Measurements from ENCODE around the gene TMEM82. TPM values are rescaled to one million over a fixed set of nuclear protein-coding genes. Genes with fewer than 3 reads are reported as not detected.

The TMEM82 gene
- total and polyA plus RNA-seq, 9 of the 15 experiments (the other 6 are each of a cell fraction or from before 2014, with no cell fraction given): not detected

- ATAC-seq (no peak), DNase-seq (ENCODE audit: extremely low read depth in 1 of 4, low spot score in 3 of 4) (peak in 1 of 4 experiments; percentile 10), FAIRE-seq (no peak)
- H3K4me1 ChIP-seq (replicated peaks in 1 of 2; ENCODE audit: control insufficient read depth in 2 of 2, insufficient read depth in 2 of 2, low read length in 2 of 2): peaks cover 50 to 57% of the 10 kb centered on the region in 2 experiments
- no peak overlapping the region for H3K4me3 ChIP-seq
- ChIA-PET POLR2A (interaction anchor here (0.6 to 2.6 kb wide), 10 partner anchors 10 to 203 kb away, joined by 3 to 23 read pairs (median 6); partner anchors contain the start of gene SPEN), CTCF (ENCODE audit: low intra/inter-chr PET ratio) (no interaction called here)
- no peaks in the 10 kb centered on the region for H3K36me3 ChIP-seq (ENCODE audit: control insufficient read depth, insufficient read depth, low read length)
- H4K20me1 ChIP-seq (replicated peaks; ENCODE audit: control insufficient read depth, insufficient read depth, low read length): no peaks in the 10 kb centered on the region
- in situ Hi-C loops (cut with MboI): no loop called here
- 47% methylated on average over 2 of the region's 2 CpGs for WGBS (ENCODE audit: insufficient coverage, low coverage, missing lambda C conversion rate)
- H2AFZ ChIP-seq (ENCODE audit: low read depth, low read length): peak overlapping the region; percentile 52; the same call in 1 of the 2 replicates
- H3K9me1 ChIP-seq (ENCODE audit: control insufficient read depth, insufficient read depth, low read length): peaks cover 4% of the 10 kb centered on the region
- intact Hi-C loops (cut with micrococcal nuclease): loop anchor here (5.0 kb wide), 1 partner anchor 261 kb away; no protein-coding TSS in a partner anchor
- H3K27me3 ChIP-seq (ENCODE audit: control insufficient read depth in 2 of 2, insufficient read depth in 2 of 2, low read length in 2 of 2): no peaks in the 10 kb centered on the region
- TF ChIP-seq SRSF1 (IDR thresholded peaks at IDR 0.05; ENCODE audit: low read depth, low read length) (no peak), EP300 (IDR thresholded peaks at IDR 0.05; ENCODE audit: low read length) (no peak), ATF7 (IDR thresholded peaks at IDR 0.05) (no peak), GTF2F1 (IDR thresholded peaks at IDR 0.05; ENCODE audit: low read depth, low read length) (no peak), NCOA6 (IDR thresholded peaks at IDR 0.05) (no peak), EHMT2 (IDR thresholded peaks at IDR 0.05) (no peak), RFX5 (IDR thresholded peaks at IDR 0.05; ENCODE audit: low read depth, low read length) (no peak), MEF2A (IDR thresholded peaks at IDR 0.05; ENCODE audit: control insufficient read depth, low read depth, low read length) (no peak)
- TF ChIP-seq, protein P1, sequence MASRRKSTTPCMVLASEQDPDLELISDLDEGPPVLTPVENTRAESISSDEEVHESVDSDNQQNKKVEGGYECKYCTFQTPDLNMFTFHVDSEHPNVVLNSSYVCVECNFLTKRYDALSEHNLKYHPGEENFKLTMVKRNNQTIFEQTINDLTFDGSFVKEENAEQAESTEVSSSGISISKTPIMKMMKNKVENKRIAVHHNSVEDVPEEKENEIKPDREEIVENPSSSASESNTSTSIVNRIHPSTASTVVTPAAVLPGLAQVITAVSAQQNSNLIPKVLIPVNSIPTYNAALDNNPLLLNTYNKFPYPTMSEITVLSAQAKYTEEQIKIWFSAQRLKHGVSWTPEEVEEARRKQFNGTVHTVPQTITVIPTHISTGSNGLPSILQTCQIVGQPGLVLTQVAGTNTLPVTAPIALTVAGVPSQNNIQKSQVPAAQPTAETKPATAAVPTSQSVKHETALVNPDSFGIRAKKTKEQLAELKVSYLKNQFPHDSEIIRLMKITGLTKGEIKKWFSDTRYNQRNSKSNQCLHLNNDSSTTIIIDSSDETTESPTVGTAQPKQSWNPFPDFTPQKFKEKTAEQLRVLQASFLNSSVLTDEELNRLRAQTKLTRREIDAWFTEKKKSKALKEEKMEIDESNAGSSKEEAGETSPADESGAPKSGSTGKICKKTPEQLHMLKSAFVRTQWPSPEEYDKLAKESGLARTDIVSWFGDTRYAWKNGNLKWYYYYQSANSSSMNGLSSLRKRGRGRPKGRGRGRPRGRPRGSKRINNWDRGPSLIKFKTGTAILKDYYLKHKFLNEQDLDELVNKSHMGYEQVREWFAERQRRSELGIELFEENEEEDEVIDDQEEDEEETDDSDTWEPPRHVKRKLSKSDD (conservative IDR thresholded peaks at IDR 0.05; ENCODE audit: low read length): no peak
- TF ChIP-seq, protein P2, sequence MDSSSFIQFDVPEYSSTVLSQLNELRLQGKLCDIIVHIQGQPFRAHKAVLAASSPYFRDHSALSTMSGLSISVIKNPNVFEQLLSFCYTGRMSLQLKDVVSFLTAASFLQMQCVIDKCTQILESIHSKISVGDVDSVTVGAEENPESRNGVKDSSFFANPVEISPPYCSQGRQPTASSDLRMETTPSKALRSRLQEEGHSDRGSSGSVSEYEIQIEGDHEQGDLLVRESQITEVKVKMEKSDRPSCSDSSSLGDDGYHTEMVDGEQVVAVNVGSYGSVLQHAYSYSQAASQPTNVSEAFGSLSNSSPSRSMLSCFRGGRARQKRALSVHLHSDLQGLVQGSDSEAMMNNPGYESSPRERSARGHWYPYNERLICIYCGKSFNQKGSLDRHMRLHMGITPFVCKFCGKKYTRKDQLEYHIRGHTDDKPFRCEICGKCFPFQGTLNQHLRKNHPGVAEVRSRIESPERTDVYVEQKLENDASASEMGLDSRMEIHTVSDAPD (CRISPR knock-in tag; IDR thresholded peaks at IDR 0.05): no peak
- H3K4me2 ChIP-seq (ENCODE audit: insufficient read depth, low read length): no peak overlapping the region; the same call in 1 of the 2 replicates
- peak overlapping the region; percentile 58; the same call in 2 of the 3 replicates for H3K27ac ChIP-seq (ENCODE audit: extremely low read depth, low read depth, low read length)
- no peaks in the 10 kb centered on the region for H3K9me3 ChIP-seq (replicated peaks; ENCODE audit: control insufficient read depth, insufficient read depth, low read depth, low read length)
- H3K9ac ChIP-seq (ENCODE audit: insufficient read depth in 1 of 2, low read depth in 2 of 2, low read length in 2 of 2): peak overlapping the region in 1 of 2 experiments; percentile 4; a peak in 1 of 4 replicates
- no peaks in the 10 kb centered on the region for H3K79me2 ChIP-seq (ENCODE audit: control insufficient read depth, insufficient read depth, low read length)
- no TSS peak for BruUV-seq (replicated peaks)
These were observed 53.8 kb downstream of the TMEM82 start for GRCh38 chr1:15796086-15796462.

Other genes starting within 250 kb of the TMEM82 start
Only the 7 nearest of the 10 such genes appear.
- gene AGMAT, start 157.4 kb upstream of the TMEM82 start, total RNA-seq (2014; rRNA removed): not detected in 2 replicates
- gene AGMAT, start 157.4 kb upstream of the TMEM82 start, total RNA-seq (2014; rRNA removed; fragmentation: Illumina TruSeq; extraction: Trizol): not detected in 2 replicates
- gene AGMAT, start 157.4 kb upstream of the TMEM82 start, total RNA-seq (2015; rRNA removed; fragmentation: Illumina TruSeq; extraction: Trizol): not detected in 2 replicates
- gene AGMAT, start 157.4 kb upstream of the TMEM82 start, total RNA-seq (2021): 0.07 TPM in 1 of 2 replicates, not detected in the other
- not detected in 2 replicates for gene AGMAT, start 157.4 kb upstream of the TMEM82 start, polyA plus RNA-seq (2011; rRNA removed)
- not detected in 2 replicates for gene AGMAT, start 157.4 kb upstream of the TMEM82 start, polyA plus RNA-seq (2014; fragmentation: Illumina TruSeq; extraction: Trizol)
- gene AGMAT, start 157.4 kb upstream of the TMEM82 start, polyA plus RNA-seq (2014; fragmentation: Nextera tagmentation; extraction: Ambion mirVana): not detected
- gene AGMAT, start 157.4 kb upstream of the TMEM82 start, polyA plus RNA-seq (2014; rRNA removed): not detected in 2 replicates
- 21.2 and 31.5 TPM in 2 replicates for gene DDI2, start 125.0 kb upstream of the TMEM82 start, total RNA-seq (2014; rRNA removed)
- 29.3 and 31.8 TPM in 2 replicates for gene DDI2, start 125.0 kb upstream of the TMEM82 start, total RNA-seq (2014; rRNA removed; fragmentation: Illumina TruSeq; extraction: Trizol)
- 23.6 and 23.9 TPM in 2 replicates for gene DDI2, start 125.0 kb upstream of the TMEM82 start, total RNA-seq (2015; rRNA removed; fragmentation: Illumina TruSeq; extraction: Trizol)
- 48.4 and 50.1 TPM in 2 replicates for gene DDI2, start 125.0 kb upstream of the TMEM82 start, total RNA-seq (2021)
- 14.5 and 16.3 TPM in 2 replicates for gene DDI2, start 125.0 kb upstream of the TMEM82 start, polyA plus RNA-seq (2011; rRNA removed)
- gene DDI2, start 125.0 kb upstream of the TMEM82 start, polyA plus RNA-seq (2014; fragmentation: Illumina TruSeq; extraction: Trizol): 27.4 and 32.0 TPM in 2 replicates
- gene DDI2, start 125.0 kb upstream of the TMEM82 start, polyA plus RNA-seq (2014; fragmentation: Nextera tagmentation; extraction: Ambion mirVana): 1 to 10 TPM; 6.5 to 7.3 TPM
- 17.1 and 19.1 TPM in 2 replicates for gene DDI2, start 125.0 kb upstream of the TMEM82 start, polyA plus RNA-seq (2014; rRNA removed)
- 28.6 and 36.7 TPM in 2 replicates for gene PLEKHM2, start 58.2 kb upstream of the TMEM82 start, total RNA-seq (2014; rRNA removed)
- 7.8 and 15.6 TPM in 2 replicates for gene PLEKHM2, start 58.2 kb upstream of the TMEM82 start, total RNA-seq (2014; rRNA removed; fragmentation: Illumina TruSeq; extraction: Trizol)
- 33.2 and 34.3 TPM in 2 replicates for gene PLEKHM2, start 58.2 kb upstream of the TMEM82 start, total RNA-seq (2015; rRNA removed; fragmentation: Illumina TruSeq; extraction: Trizol)
- gene PLEKHM2, start 58.2 kb upstream of the TMEM82 start, total RNA-seq (2021): 63.7 and 65.3 TPM in 2 replicates
- gene PLEKHM2, start 58.2 kb upstream of the TMEM82 start, polyA plus RNA-seq (2011; rRNA removed): 34.9 and 54.1 TPM in 2 replicates
- gene PLEKHM2, start 58.2 kb upstream of the TMEM82 start, polyA plus RNA-seq (2014; fragmentation: Illumina TruSeq; extraction: Trizol): 35.1 and 47.8 TPM in 2 replicates
- under 1 TPM; 0.27 to 0.78 TPM for gene PLEKHM2, start 58.2 kb upstream of the TMEM82 start, polyA plus RNA-seq (2014; fragmentation: Nextera tagmentation; extraction: Ambion mirVana)
- gene PLEKHM2, start 58.2 kb upstream of the TMEM82 start, polyA plus RNA-seq (2014; rRNA removed): 41.1 and 42.7 TPM in 2 replicates
- 0.41 and 0.78 TPM in 2 replicates for gene SLC25A34, start 6.2 kb upstream of the TMEM82 start, total RNA-seq (2014; rRNA removed)
- 0.06 and 0.11 TPM in 2 replicates for gene SLC25A34, start 6.2 kb upstream of the TMEM82 start, total RNA-seq (2014; rRNA removed; fragmentation: Illumina TruSeq; extraction: Trizol)
- gene SLC25A34, start 6.2 kb upstream of the TMEM82 start, total RNA-seq (2015; rRNA removed; fragmentation: Illumina TruSeq; extraction: Trizol): 0.26 and 0.43 TPM in 2 replicates
- 0.13 and 0.16 TPM in 2 replicates for gene SLC25A34, start 6.2 kb upstream of the TMEM82 start, total RNA-seq (2021)
- gene SLC25A34, start 6.2 kb upstream of the TMEM82 start, polyA plus RNA-seq (2011; rRNA removed): 0.24 and 0.31 TPM in 2 replicates
- 0.16 and 0.21 TPM in 2 replicates for gene SLC25A34, start 6.2 kb upstream of the TMEM82 start, polyA plus RNA-seq (2014; fragmentation: Illumina TruSeq; extraction: Trizol)
- under 1 TPM; 0.01 to 0.03 TPM for gene SLC25A34, start 6.2 kb upstream of the TMEM82 start, polyA plus RNA-seq (2014; fragmentation: Nextera tagmentation; extraction: Ambion mirVana)
- 0.22 and 0.57 TPM in 2 replicates for gene SLC25A34, start 6.2 kb upstream of the TMEM82 start, polyA plus RNA-seq (2014; rRNA removed)
- 0.04 TPM in 1 of 2 replicates, not detected in the other for gene FBLIM1, start 16.3 kb downstream of the TMEM82 start, total RNA-seq (2014; rRNA removed)
- not detected in 2 replicates for gene FBLIM1, start 16.3 kb downstream of the TMEM82 start, total RNA-seq (2014; rRNA removed; fragmentation: Illumina TruSeq; extraction: Trizol)
- gene FBLIM1, start 16.3 kb downstream of the TMEM82 start, total RNA-seq (2015; rRNA removed; fragmentation: Illumina TruSeq; extraction: Trizol): not detected in 2 replicates
- 0.18 and 0.24 TPM in 2 replicates for gene FBLIM1, start 16.3 kb downstream of the TMEM82 start, total RNA-seq (2021)
- 0.14 and 0.43 TPM in 2 replicates for gene FBLIM1, start 16.3 kb downstream of the TMEM82 start, polyA plus RNA-seq (2011; rRNA removed)
- gene FBLIM1, start 16.3 kb downstream of the TMEM82 start, polyA plus RNA-seq (2014; fragmentation: Illumina TruSeq; extraction: Trizol): not detected in 2 replicates
- not detected for gene FBLIM1, start 16.3 kb downstream of the TMEM82 start, polyA plus RNA-seq (2014; fragmentation: Nextera tagmentation; extraction: Ambion mirVana)
- gene FBLIM1, start 16.3 kb downstream of the TMEM82 start, polyA plus RNA-seq (2014; rRNA removed): not detected in 2 replicates
- gene UQCRHL, start 65.2 kb downstream of the TMEM82 start, total RNA-seq (2014; rRNA removed): 40.7 and 76.9 TPM in 2 replicates
- gene UQCRHL, start 65.2 kb downstream of the TMEM82 start, total RNA-seq (2014; rRNA removed; fragmentation: Illumina TruSeq; extraction: Trizol): 41.3 and 45.7 TPM in 2 replicates
- gene UQCRHL, start 65.2 kb downstream of the TMEM82 start, total RNA-seq (2015; rRNA removed; fragmentation: Illumina TruSeq; extraction: Trizol): 19.4 and 21.8 TPM in 2 replicates
- 5.1 and 5.9 TPM in 2 replicates for gene UQCRHL, start 65.2 kb downstream of the TMEM82 start, total RNA-seq (2021)
- 26.3 and 27.6 TPM in 2 replicates for gene UQCRHL, start 65.2 kb downstream of the TMEM82 start, polyA plus RNA-seq (2011; rRNA removed)
- gene UQCRHL, start 65.2 kb downstream of the TMEM82 start, polyA plus RNA-seq (2014; fragmentation: Illumina TruSeq; extraction: Trizol): 17.6 and 18.9 TPM in 2 replicates
- gene UQCRHL, start 65.2 kb downstream of the TMEM82 start, polyA plus RNA-seq (2014; fragmentation: Nextera tagmentation; extraction: Ambion mirVana): 10 to 100 TPM; 20.4 to 25.8 TPM
- 13.2 and 27.2 TPM in 2 replicates for gene UQCRHL, start 65.2 kb downstream of the TMEM82 start, polyA plus RNA-seq (2014; rRNA removed)
- gene SPEN, start 105.2 kb downstream of the TMEM82 start, total RNA-seq (2014; rRNA removed): 27.2 and 27.8 TPM in 2 replicates
- gene SPEN, start 105.2 kb downstream of the TMEM82 start, total RNA-seq (2014; rRNA removed; fragmentation: Illumina TruSeq; extraction: Trizol): 29.9 and 36.1 TPM in 2 replicates
- 24.5 and 29.1 TPM in 2 replicates for gene SPEN, start 105.2 kb downstream of the TMEM82 start, total RNA-seq (2015; rRNA removed; fragmentation: Illumina TruSeq; extraction: Trizol)
- gene SPEN, start 105.2 kb downstream of the TMEM82 start, total RNA-seq (2021): 72.1 and 80.2 TPM in 2 replicates
- 11.9 and 16.4 TPM in 2 replicates for gene SPEN, start 105.2 kb downstream of the TMEM82 start, polyA plus RNA-seq (2011; rRNA removed)
- gene SPEN, start 105.2 kb downstream of the TMEM82 start, polyA plus RNA-seq (2014; fragmentation: Illumina TruSeq; extraction: Trizol): 87.5 and 87.6 TPM in 2 replicates
- 10 to 100 TPM in 1 of 2 experiments, 1 to 10 TPM in 1; 5.7 to 13.1 TPM for gene SPEN, start 105.2 kb downstream of the TMEM82 start, polyA plus RNA-seq (2014; fragmentation: Nextera tagmentation; extraction: Ambion mirVana)
- 31.9 and 34.6 TPM in 2 replicates for gene SPEN, start 105.2 kb downstream of the TMEM82 start, polyA plus RNA-seq (2014; rRNA removed)